ENCODE measurements around the gene INSYN2B.

DNA sequence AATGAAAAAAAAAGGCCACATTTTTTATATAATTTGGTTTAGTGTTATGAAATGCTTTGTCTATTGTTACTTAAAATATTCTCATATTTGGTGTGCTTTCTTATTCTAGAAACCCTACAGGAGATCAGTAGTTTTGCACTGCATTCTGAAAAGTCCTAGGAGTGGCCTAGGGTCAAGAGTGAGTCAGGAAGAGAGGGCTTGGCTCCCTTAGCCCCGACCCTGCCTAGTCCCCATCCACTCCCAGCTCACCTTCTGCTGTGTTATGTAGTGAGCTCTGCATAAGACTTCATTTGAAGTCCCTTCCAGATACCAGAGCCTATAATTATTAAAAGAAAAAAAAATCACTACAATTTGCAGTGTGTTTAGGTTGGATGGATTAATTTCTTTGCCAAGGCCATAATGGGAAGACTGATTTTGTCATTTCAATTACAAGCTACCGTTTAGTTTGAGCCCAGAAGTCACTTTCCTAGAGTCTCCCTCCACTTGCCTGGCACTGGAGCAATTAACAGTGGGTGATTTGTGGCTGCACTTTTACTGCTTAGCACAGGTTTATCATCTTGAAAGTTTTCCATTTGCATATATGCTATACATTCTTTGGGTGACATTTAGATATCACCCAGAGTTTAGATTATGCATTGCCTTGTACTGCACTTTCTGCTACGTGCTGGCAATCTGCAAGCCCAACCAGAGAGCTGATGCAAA, 143.3 kb downstream of the INSYN2B start:
- TF ChIP-seq, protein P1, sequence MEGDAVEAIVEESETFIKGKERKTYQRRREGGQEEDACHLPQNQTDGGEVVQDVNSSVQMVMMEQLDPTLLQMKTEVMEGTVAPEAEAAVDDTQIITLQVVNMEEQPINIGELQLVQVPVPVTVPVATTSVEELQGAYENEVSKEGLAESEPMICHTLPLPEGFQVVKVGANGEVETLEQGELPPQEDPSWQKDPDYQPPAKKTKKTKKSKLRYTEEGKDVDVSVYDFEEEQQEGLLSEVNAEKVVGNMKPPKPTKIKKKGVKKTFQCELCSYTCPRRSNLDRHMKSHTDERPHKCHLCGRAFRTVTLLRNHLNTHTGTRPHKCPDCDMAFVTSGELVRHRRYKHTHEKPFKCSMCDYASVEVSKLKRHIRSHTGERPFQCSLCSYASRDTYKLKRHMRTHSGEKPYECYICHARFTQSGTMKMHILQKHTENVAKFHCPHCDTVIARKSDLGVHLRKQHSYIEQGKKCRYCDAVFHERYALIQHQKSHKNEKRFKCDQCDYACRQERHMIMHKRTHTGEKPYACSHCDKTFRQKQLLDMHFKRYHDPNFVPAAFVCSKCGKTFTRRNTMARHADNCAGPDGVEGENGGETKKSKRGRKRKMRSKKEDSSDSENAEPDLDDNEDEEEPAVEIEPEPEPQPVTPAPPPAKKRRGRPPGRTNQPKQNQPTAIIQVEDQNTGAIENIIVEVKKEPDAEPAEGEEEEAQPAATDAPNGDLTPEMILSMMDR (IDR thresholded peaks at IDR 0.05; ENCODE audit: borderline replicate concordance, extremely low read depth, low read length, poor library complexity, severe bottlenecking): no peak
- no peak for TF ChIP-seq EZH2 (IDR thresholded peaks at IDR 0.05; ENCODE audit: borderline replicate concordance, low read depth, low read length, severe bottlenecking)

Data from DND-41 (cell line).